Stomach (tissue), 9 donors: Measurements from ENCODE around the gene C17orf78. TPM values are rescaled to one million over a fixed set of nuclear protein-coding genes. Genes with fewer than 3 reads are reported as not detected.

Source experiments
- DNase-seq, 2 donors: peaks; one replicate each; pipeline versions ENCODE4 v3.0.0 to v3.0.0-alpha.2; 2013 to 2019
- H3K27ac ChIP-seq, 5 donors: fragments of 200-600 bp in 4 of 5; sonication (generic) in 4 of 5; one replicate each; pipeline ENCODE4 v1.5.1; 2013 to 2019; ENCODE audit warnings: mild to moderate bottlenecking in 1 of 5, moderate library complexity in 1 of 5
- H3K27me3 ChIP-seq, 3 donors: fragments of 200-600 bp; sonication (generic); one replicate each; pipeline ENCODE4 v1.5.1; 2017 to 2019; ENCODE audit warnings: mixed run types in 1 of 3
- H3K36me3 ChIP-seq, 4 donors: fragments of 200-600 bp; sonication (generic); 1 replicate in 3 of 4; 2 replicates in 1 of 4; pipeline ENCODE4 v1.5.1; 2016 to 2019
- H3K4me1 ChIP-seq, 4 donors: fragments of 200-600 bp; sonication (generic); one replicate each; pipeline ENCODE4 v1.5.1; 2016 to 2019
- H3K4me3 ChIP-seq, 4 donors: fragments of 200-600 bp; sonication (generic) in 3 of 4; one replicate each; pipeline ENCODE4 v1.5.1; 2016 to 2019; ENCODE audit warnings: mild to moderate bottlenecking in 1 of 4
- H3K9me3 ChIP-seq, 4 donors: fragments of 200-600 bp; sonication (generic); one replicate each; pipeline ENCODE4 v1.5.1; 2016 to 2019
- CTCF ChIP-seq, 7 experiments: fragments of 450-650 bp in 4 of 7; fragments of 200-600 bp in 3 of 7; sonication (generic) in 3 of 7; IDR thresholded peaks; one replicate each; pipeline ENCODE4 v1.5.1; 2016 to 2019; ENCODE audit warnings: antibody characterized with exemption in 7 of 7, control low read depth in 2 of 7, mild to moderate bottlenecking in 1 of 7
- EP300 ChIP-seq: sonication (generic); formaldehyde crosslinking; IDR thresholded peaks from one replicate; pipeline ENCODE4 v1.6.1; 2017; ENCODE audit warnings: antibody characterized with exemption
- POLR2A ChIP-seq, 4 donors: fragments of 450-650 bp; IDR thresholded peaks; one replicate each; pipeline ENCODE4 v1.6.1; 2016; ENCODE audit warnings: antibody characterized with exemption in 4 of 4, control low read depth in 2 of 4, mild to moderate bottlenecking in 1 of 4, moderate library complexity in 1 of 4
- POLR2AphosphoS5 ChIP-seq, 3 donors: sonication (generic); formaldehyde crosslinking; IDR thresholded peaks; one replicate each; pipeline ENCODE4 v1.6.1; 2016; ENCODE audit warnings: antibody characterized with exemption in 3 of 3
- WGBS, 5 donors: extraction: QIAGEN DNeasy Blood & Tissue Kit in 3 of 5; methylation state at CpG; one replicate each; pipeline versions ENCODE4 v1.1.5 to v1.1.7; 2013 to 2018; 5-methylcytosine and 5-hydroxymethylcytosine counted together
- intact Hi-C: fragments of 100-400 bp; cut with DNase I; formaldehyde crosslinking; loops from one replicate; pipeline ENCODE4 v1.15.1; 2023; ENCODE audit warnings: low total_unique reads
- polyA plus RNA-seq, 3 donors: library from polyadenylated mRNA; stranded (reverse); fragments of 200-250 nt; gene quantifications; one replicate each; pipeline ENCODE4 v1.2.3, GENCODE V29; 2013
- total RNA-seq, 5 donors: library from RNA; depleted of rRNA; stranded (reverse); fragments of >200 nt; gene quantifications; one replicate each; pipeline versions ENCODE4 v1.1.0 to v1.2.3, GENCODE V29; 2014 to 2016
- donor health status: healthy with polysubstance abuse.
- donor health status: Bipolar disorder and iron deficiency.
- donor health status: healthy.

C17orf78 gene
- total and polyA plus RNA-seq, 8 donors, result not detected

- no peak overlapping the region for H3K27ac ChIP-seq
- H3K27me3 ChIP-seq, result no peaks in the 10 kb centered on the region
- peaks cover 0 to 9% (median 3%) of the 10 kb centered on the region in 4 donors for H3K36me3 ChIP-seq
- no peaks in the 10 kb centered on the region for H3K4me1 ChIP-seq
- no peak overlapping the region for H3K4me3 ChIP-seq
- WGBS, 5 donors, result 64 to 73% (median 67%) methylated on average over 3 of the region's 3 CpGs
- no peak for TF ChIP-seq POLR2AphosphoS5 (IDR thresholded peaks at IDR 0.05)
- TF ChIP-seq EP300, result no peak
- TF ChIP-seq CTCF (IDR thresholded peaks at IDR 0.05), result no peak
- TF ChIP-seq POLR2A (IDR thresholded peaks at IDR 0.05), result no peak
- intact Hi-C loops, result no loop called here
- DNase-seq, result no peak
- no peaks in the 10 kb centered on the region for H3K9me3 ChIP-seq
These were observed 8.9 kb downstream of the C17orf78 start for GRCh38 chr17:37384560-37385149.

GRCh38 chr17:37385474-37385990 is 9.7 kb downstream of the C17orf78 start:
- no peak for DNase-seq
- Histone ChIP-seq H3K4me3 (no peak overlapping the region), H3K9me3 (no peaks in the 10 kb centered on the region), H3K4me1 (no peaks in the 10 kb centered on the region), H3K27ac (no peak overlapping the region), H3K36me3 (peaks cover 0 to 9% (median 3%) of the 10 kb centered on the region in 4 donors), H3K27me3 (no peaks in the 10 kb centered on the region)
- intact Hi-C loops, result no loop called here
- TF ChIP-seq POLR2AphosphoS5 (IDR thresholded peaks at IDR 0.05) (no peak), CTCF (IDR thresholded peaks at IDR 0.05) (no peak), EP300 (no peak), POLR2A (IDR thresholded peaks at IDR 0.05) (no peak)

- Histone ChIP-seq H3K4me1 (peaks cover 0 to 6% (median 0%) of the 10 kb centered on the region in 4 donors), H3K36me3 (peaks cover 0 to 9% (median 3%) of the 10 kb centered on the region in 4 donors), H3K4me3 (no peak overlapping the region), H3K27ac (no peak overlapping the region), H3K27me3 (no peaks in the 10 kb centered on the region), H3K9me3 (no peaks in the 10 kb centered on the region)
- TF ChIP-seq EP300 (no peak), POLR2A (IDR thresholded peaks at IDR 0.05) (no peak), POLR2AphosphoS5 (IDR thresholded peaks at IDR 0.05) (no peak), CTCF (IDR thresholded peaks at IDR 0.05) (no peak)
- no peak for DNase-seq
- 88 to 97% (median 92%) methylated on average over 5 of the region's 5 CpGs for WGBS, 5 donors
- intact Hi-C loops, result no loop called here
These were observed 10.7 kb downstream of the C17orf78 start for GRCh38 chr17:37386462-37386861.

GRCh38 chr17:37388266-37388665 is 12.5 kb downstream of the C17orf78 start:
- no peak overlapping the region for H3K4me3 ChIP-seq
- no peak overlapping the region for H3K27ac ChIP-seq
- intact Hi-C loops, result no loop called here
- TF ChIP-seq EP300 (no peak), POLR2A (IDR thresholded peaks at IDR 0.05) (no peak), CTCF (IDR thresholded peaks at IDR 0.05) (no peak), POLR2AphosphoS5 (IDR thresholded peaks at IDR 0.05) (no peak)
- 80 to 97% (median 93%) methylated on average over 3 of the region's 3 CpGs for WGBS, 5 donors
- H3K4me1 ChIP-seq, result peaks cover 0 to 16% (median 5%) of the 10 kb centered on the region in 4 donors
- DNase-seq, result no peak
- no peaks in the 10 kb centered on the region for H3K9me3 ChIP-seq
- peaks cover 0 to 9% (median 3%) of the 10 kb centered on the region in 4 donors for H3K36me3 ChIP-seq
- no peaks in the 10 kb centered on the region for H3K27me3 ChIP-seq
